HG03175 (cell line): Measurements from ENCODE around the gene LINGO3.
A peak's percentile ranks its signal among the peaks of the same experiment; 100 is the strongest.

Experiments used
- ATAC-seq: cut with Tn5 transposase; IDR thresholded peaks from one replicate; pipeline ENCODE4 v1.9.1; 2021; ENCODE audit warnings: mild to moderate bottlenecking, moderate library complexity; ENCODE audit not compliant: unreplicated experiment

Gene LINGO3

GRCh38 chr19:2340496-2341243, 32.7 kb upstream of the LINGO3 start:
- ATAC-seq = no peak

DNA sequence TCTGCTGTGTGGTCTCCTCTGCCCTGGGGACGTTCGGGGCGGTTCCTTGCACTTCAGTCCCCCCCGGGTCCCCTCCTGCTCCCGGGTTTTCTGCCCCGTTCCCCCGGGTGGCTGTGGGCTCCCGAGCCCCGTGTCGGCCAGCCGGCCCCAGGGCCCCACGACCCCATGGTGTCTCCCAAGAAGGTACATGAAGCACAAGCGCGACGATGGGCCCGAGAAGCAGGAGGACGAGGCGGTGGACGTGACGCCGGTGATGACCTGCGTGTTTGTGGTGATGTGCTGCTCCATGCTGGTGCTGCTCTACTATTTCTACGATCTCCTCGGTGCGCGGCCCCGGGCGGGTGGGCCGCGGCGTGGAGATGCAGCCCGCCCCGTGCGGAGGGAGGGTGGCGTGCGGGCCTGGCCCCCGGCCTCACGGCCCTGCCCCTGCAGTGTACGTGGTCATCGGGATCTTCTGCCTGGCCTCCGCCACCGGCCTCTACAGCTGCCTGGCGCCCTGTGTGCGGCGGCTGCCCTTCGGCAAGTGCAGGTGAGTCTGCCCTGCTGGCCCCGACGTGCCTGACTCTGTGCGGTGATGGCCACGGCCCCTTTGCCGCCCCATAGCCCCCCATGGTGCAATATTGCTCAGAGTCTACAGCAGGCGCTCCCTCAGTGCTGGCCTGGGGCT, 31.8 kb upstream of the LINGO3 start:
- no peak for ATAC-seq

GRCh38 chr19:2338751-2339643, 31.0 kb upstream of the LINGO3 start:
- no peak for ATAC-seq

GRCh38 chr19:2338055-2338615, 30.2 kb upstream of the LINGO3 start:
- no peak for ATAC-seq

- no peak for ATAC-seq
Measured at GRCh38 chr19:2337329-2337707, 29.4 kb upstream of the LINGO3 start.

- no peak for ATAC-seq
Measured at GRCh38 chr19:2336528-2337328, 28.8 kb upstream of the LINGO3 start.

GRCh38 chr19:2335848-2336247, 27.9 kb upstream of the LINGO3 start:
- no peak for ATAC-seq

DNA sequence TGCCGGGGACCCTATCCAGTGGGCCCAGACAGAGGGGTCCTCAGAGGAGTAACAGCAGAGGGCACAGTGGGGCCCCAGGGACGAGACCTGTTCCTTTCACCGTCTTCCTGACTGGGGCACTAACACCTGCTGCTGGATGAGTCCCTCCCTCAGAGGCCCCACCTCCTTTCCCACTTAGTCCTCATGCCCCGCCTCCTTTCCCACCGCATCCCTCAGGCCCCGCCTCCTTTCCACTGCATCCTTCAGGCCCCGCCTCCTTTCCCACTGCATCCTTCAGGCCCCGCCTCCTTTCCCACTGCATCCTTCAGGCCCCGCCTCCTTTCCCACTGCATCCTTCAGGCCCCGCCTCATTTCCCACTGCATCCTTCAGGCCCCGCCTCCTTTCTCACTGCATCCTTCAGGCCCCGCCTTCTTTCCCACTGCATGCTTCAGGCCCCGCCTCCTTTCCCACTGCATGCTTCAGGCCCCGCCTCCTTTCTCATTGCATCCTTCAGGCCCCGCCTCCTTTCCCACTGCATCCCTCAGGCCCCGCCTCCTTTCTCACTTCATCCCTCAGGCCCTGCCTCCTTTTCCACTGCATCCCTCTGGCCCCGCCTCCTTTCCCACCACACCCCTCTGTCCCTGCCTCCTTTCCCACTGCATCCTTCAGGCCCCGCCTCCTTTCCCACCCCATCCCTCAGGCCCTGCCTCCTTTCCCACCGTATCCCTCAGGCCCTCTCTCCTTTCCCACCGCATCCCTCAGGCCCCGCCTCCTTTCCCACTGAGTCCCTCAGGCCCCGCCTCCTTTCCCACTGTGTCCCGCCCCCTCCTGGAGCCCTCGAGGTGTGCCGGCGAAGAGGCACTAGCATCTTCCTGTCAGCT, 27.3 kb upstream of the LINGO3 start:
- no peak for ATAC-seq

DNA sequence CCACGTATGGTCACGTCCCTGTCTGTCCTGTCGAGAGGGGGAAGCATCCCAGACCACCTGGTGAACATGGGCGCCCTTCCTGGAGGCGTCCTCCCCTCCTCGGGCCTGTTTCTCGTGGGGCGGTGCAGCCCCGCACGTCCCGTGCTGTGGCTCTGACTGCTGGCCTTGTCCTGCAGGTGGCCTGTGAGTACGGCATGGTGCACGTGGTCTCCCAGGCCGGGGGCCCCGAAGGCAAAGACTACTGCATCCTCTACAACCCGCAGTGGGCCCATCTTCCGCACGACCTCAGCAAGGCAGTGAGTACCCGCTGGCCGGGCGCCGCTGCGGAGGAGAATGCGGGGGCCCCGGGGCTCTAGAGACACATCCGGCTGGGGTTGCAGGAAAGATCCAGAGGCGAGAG, 26.5 kb upstream of the LINGO3 start:
- ATAC-seq = no peak

DNA sequence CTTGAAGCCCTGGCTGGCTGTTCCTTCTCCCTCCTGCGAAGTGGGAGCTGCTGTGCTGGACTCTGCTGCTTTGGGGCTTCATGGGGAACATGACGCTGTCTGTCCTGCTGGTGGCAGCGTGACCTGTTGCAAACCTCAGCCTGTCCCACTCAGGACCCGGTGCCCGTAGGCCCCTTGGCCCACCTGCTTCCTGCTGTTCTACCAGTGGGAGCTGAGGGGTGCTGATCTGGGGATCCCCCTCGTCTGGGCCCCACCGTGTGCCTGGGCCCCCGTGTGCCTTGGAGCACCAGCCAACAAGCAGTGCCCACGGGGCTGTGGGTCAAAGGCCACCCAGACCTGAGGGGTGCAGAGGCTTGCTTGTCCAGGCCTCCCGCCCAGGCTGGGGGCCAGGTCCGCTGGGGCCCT, 25.9 kb upstream of the LINGO3 start:
- ATAC-seq = no peak

DNA sequence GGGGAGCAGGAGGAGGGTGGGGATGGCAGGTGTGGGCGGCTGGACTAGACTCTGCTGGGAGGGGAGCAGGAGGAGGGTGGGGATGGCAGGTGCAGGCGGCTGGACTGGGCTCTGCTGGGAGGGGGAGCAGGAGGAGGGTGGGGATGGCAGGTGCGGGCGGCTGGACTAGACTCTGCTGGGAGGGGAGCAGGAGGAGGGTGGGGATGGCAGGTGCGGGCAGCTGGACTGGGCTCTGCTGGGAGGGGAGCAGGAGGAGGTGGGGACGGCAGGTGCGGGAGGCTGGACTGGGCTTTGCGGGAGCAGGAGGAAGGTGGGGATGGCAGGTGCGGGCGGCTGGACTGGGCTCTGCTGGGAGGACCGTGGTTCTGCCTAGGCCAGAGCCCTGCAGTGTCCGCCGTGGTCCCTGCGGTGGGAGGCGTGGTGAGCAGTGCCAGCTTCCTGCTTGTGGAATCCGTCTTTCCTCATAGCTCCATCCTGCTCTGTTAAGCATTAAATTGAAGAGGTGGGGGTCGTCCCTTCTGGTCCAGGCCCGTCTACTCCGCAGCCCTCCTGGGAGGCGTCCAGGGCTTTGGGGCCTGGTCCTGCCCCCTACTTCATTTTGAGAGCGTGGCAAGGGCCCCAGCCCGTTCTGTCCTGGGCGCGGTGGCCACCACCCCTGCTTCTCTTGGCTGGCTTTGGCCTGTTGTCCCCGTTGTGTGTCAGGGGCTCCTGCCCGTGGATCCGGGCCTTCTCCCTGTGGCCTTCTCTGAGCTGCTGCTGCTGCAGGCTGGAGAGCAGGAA, 25.3 kb upstream of the LINGO3 start:
- ATAC-seq = no peak

GRCh38 chr19:2332341-2333026, 24.5 kb upstream of the LINGO3 start:
- ATAC-seq = peak; percentile 60

DNA sequence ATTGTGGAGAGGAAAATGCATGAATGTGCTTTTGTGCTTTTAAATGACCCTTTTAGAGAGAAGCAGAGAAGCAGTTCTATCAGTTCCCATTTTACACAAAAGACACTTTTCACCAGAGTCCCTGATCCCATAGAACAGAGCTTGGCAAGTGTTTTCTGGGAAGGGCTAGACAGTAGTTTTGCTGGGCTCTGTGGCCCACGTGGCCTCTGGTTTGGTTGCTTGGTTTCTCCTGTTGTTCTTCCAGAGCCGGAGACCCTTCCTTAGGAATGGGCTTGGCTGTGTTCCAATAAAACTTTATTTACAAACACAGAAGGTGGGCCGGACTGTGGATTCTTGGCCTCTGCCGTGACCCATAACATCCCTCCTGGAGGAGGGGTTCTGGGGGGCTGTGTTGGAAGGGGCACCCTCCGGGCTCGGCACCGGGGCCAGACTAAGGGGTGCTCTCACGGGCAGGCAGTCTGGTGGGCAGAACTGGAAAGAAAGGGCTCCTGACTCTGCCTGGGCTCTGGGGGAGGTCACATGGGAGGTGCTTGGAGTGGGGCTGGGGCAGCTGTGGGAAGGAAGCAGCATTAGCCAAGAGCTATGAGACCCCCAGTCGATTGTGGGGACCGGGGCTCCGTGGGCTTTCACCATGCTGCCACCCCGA, 23.8 kb upstream of the LINGO3 start:
- no peak for ATAC-seq

DNA sequence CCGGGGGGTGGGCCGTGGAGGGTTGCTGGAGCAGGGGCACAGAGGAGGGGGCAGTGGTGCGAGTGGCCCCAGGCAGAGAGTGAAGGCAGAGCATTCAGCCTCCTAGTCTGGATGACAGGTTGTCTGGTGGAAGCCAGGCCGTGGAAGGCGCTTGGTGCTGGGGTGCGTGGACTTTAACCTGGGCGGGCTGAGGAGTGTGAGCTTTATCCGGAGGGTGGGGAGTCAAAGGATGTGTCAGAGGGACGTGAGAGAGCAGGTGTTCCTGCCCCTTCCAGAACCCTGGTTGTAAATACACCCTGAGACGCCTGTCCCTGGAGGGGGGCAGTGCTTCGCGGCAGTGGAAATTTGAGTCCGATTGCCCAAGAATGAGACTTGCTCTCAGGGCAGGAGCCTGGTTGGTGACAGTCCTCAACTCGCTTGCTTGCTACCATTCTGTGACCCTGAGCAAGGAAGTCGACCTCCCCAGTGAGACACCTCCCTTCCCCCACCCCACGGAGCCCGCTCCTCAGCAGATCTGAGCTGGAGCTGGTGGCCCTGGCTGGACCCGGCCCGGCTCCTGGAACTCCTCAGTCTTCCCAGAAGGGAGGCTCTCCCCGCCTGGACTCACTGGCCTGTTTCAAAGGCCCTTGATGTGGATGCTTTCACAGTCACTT, 22.8 kb upstream of the LINGO3 start:
- no peak for ATAC-seq

GRCh38 chr19:2330255-2330631, 22.3 kb upstream of the LINGO3 start:
- ATAC-seq = no peak

DNA sequence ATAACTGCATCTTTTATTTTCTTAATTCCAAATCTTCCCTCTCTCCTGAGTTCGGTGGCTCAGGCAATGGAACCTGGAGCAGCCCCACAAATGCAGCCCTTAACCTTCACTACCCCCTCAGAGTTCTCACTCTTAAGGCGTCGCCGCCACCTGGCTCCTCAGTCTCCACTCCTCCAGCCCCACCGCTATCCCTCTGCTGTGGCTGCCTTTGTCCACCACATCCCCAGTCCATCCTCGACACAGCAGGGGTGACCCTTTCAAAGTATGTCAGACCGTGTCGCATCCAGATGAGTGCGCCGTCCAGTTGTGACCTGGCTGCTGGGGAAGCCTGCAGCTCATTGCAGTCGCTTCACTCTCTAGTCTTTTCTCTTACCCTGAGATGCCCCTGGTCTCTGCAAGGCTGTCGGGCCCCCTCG, 21.6 kb upstream of the LINGO3 start:
- no peak for ATAC-seq

DNA sequence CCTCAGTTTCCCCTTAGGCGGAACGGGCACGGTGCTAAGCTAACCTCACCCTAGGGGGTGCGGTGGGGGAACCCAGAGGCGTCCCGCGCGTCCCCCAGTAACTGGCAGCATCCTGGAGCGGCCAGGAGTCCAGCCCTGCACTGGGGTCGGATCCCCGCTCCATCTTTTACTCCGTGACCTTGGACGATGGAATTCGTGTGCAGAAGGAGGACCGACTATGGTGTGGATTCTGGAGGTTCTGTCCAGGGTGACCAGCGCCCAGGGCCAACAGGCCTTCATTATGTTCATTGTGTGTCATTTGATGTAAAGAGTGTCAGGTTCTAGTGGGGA, 21.2 kb upstream of the LINGO3 start:
- no peak for ATAC-seq
